Measurements from ENCODE around the gene FARP2. TPM values are rescaled to one million over a fixed set of nuclear protein-coding genes. Genes with fewer than 3 reads are reported as not detected.

FARP2 gene
- total and polyA plus RNA-seq, 2 of the 4 experiments (the other 2 are of a cell fraction) = 17.1 to 30.8 TPM

DNA sequence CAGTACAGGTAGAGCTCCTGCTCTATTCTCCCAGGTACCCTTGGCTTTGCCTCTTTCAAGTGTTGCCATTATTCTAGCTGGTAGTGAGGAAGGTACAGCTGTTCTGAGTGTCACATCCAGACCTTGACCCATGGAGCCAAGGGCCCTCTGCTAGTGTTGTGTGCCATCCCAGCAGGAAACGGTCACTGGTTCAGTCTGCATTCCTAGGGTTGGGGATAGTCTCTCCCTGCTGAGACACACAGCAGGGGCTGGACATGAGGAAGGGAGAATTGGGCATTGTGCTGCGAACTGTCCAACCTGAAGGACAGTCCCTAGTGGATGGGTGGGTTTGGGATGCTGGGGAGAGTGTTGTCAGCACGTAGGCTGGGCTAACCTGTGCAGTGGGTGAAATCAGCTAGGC is 59.1 kb downstream of the FARP2 start:
- peaks cover 28% of the 10 kb centered on the region for H3K36me3 ChIP-seq (ENCODE audit: control insufficient read depth, insufficient read depth, low read length)
- ATAC-seq (ENCODE audit: low read depth) (no peak), DNase-seq (no peak)
- H2BK15ac ChIP-seq (ENCODE audit: low read depth, low read length) = no peak overlapping the region
- no peak overlapping the region for H3K56ac ChIP-seq (ENCODE audit: extremely low read depth, insufficient read depth, low read length)
- H2AK5ac ChIP-seq (ENCODE audit: low read depth, low read length) = no peak overlapping the region
- TF ChIP-seq RAD21 (IDR thresholded peaks at IDR 0.05; ENCODE audit: low read length) (no peak), MXI1 (IDR thresholded peaks at IDR 0.05; ENCODE audit: borderline replicate concordance, low read depth, low read length) (no peak), ELK1 (IDR thresholded peaks at IDR 0.05; ENCODE audit: borderline replicate concordance, low read depth, low read length) (no peak), RFX5 (IDR thresholded peaks at IDR 0.05; ENCODE audit: low read depth, low read length) (no peak), NFE2L2 (IDR thresholded peaks at IDR 0.05; ENCODE audit: low read depth, low read length) (no peak), MAFK (IDR thresholded peaks at IDR 0.05; ENCODE audit: low read depth, low read length) (no peak), CEBPB (IDR thresholded peaks at IDR 0.05; ENCODE audit: low read depth, low read length) (no peak)
- TF ChIP-seq, protein P1, sequence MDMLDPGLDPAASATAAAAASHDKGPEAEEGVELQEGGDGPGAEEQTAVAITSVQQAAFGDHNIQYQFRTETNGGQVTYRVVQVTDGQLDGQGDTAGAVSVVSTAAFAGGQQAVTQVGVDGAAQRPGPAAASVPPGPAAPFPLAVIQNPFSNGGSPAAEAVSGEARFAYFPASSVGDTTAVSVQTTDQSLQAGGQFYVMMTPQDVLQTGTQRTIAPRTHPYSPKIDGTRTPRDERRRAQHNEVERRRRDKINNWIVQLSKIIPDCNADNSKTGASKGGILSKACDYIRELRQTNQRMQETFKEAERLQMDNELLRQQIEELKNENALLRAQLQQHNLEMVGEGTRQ (IDR thresholded peaks at IDR 0.05; ENCODE audit: low read depth, low read length) = no peak
- TF ChIP-seq, protein P2, sequence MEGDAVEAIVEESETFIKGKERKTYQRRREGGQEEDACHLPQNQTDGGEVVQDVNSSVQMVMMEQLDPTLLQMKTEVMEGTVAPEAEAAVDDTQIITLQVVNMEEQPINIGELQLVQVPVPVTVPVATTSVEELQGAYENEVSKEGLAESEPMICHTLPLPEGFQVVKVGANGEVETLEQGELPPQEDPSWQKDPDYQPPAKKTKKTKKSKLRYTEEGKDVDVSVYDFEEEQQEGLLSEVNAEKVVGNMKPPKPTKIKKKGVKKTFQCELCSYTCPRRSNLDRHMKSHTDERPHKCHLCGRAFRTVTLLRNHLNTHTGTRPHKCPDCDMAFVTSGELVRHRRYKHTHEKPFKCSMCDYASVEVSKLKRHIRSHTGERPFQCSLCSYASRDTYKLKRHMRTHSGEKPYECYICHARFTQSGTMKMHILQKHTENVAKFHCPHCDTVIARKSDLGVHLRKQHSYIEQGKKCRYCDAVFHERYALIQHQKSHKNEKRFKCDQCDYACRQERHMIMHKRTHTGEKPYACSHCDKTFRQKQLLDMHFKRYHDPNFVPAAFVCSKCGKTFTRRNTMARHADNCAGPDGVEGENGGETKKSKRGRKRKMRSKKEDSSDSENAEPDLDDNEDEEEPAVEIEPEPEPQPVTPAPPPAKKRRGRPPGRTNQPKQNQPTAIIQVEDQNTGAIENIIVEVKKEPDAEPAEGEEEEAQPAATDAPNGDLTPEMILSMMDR (conservative IDR thresholded peaks at IDR 0.05; ENCODE audit: low read depth, low read length) = no peak
- H3K14ac ChIP-seq (replicated peaks; ENCODE audit: low read depth, low read length) = no peak overlapping the region
- intact Hi-C loops (cut with micrococcal nuclease) (loop anchor here (5.0 kb wide), 1 partner anchor 37 kb away; no protein-coding TSS in a partner anchor), in situ Hi-C loops (cut with MboI; ENCODE audit: low sequenced_read_pairs) (no loop called here), dilution Hi-C loops (cut with HindIII; ENCODE audit: low sequenced_read_pairs, unreplicated experiment) (no loop called here)
- ChIA-PET CTCF (no interaction called here), POLR2A (ENCODE audit: unreplicated experiment) (no interaction called here)
- no peak overlapping the region for H3K4ac ChIP-seq (ENCODE audit: low read depth, low read length)
- no peak overlapping the region for H3K18ac ChIP-seq (ENCODE audit: low read depth, low read length)
- peaks cover 7 to 16% of the 10 kb centered on the region in 2 experiments; a peak in 3 of 4 replicates for H3K79me1 ChIP-seq (ENCODE audit: low read depth in 1 of 2, low read length in 2 of 2)
- no peak overlapping the region for H2AK9ac ChIP-seq (replicated peaks; ENCODE audit: low read depth, low read length, poor library complexity)
- no peak overlapping the region for H2AFZ ChIP-seq (replicated peaks; ENCODE audit: low read length, poor library complexity)
- no TSS peak for BruUV-seq (replicated peaks)
- H3K4me2 ChIP-seq (ENCODE audit: low read depth, low read length) = no peak overlapping the region
- no peak overlapping the region for H4K91ac ChIP-seq (ENCODE audit: insufficient read depth, low read depth, low read length)
- H4K20me1 ChIP-seq (ENCODE audit: insufficient read depth, low read length) = peaks cover 9% of the 10 kb centered on the region; the same call in 1 of the 2 replicates
- WGBS, 2 experiments (ENCODE audit: extremely low coverage in 2 of 2, insufficient read length in 1 of 2) = 85% methylated on average over 2 of the region's 3 CpGs; no CpG with 5 or more reads in 1 of the 2 experiments
- no peak overlapping the region for H4K8ac ChIP-seq (ENCODE audit: low read depth in 2 of 2, low read length in 2 of 2)
- no peak overlapping the region for H3K23ac ChIP-seq (ENCODE audit: low read depth, low read length)
- H3K27me3 ChIP-seq (ENCODE audit: control insufficient read depth, insufficient read depth, low read length) = no peaks in the 10 kb centered on the region
- peaks cover 15% of the 10 kb centered on the region for H3K4me1 ChIP-seq (ENCODE audit: control insufficient read depth, insufficient read depth, low read length)
- H2BK120ac ChIP-seq (ENCODE audit: low read depth, low read length) = no peak overlapping the region
- peaks cover 36% of the 10 kb centered on the region for H3K9me1 ChIP-seq (ENCODE audit: insufficient read depth, low read length)
- no peak overlapping the region for H4K5ac ChIP-seq (ENCODE audit: low read depth, low read length)
- H3K27ac ChIP-seq (ENCODE audit: insufficient read depth, low read length) = no peak overlapping the region
- no peak overlapping the region for H3K9ac ChIP-seq (ENCODE audit: low read depth, low read length)
- no peaks in the 10 kb centered on the region for H3K9me3 ChIP-seq (ENCODE audit: control insufficient read depth, insufficient read depth, low read length)
- no peak overlapping the region for H2BK5ac ChIP-seq (ENCODE audit: low read depth, low read length, poor library complexity, severe bottlenecking)
- H2BK20ac ChIP-seq (ENCODE audit: low read depth, low read length) = no peak overlapping the region
- no peak overlapping the region for H3K4me3 ChIP-seq (ENCODE audit: insufficient read depth, low read depth, low read length)

Measured in IMR-90 (cell line).